Gastrocnemius medialis (tissue), 4 donors: ENCODE results near the gene DNAH2. TPM values are rescaled to one million over a fixed set of nuclear protein-coding genes. Genes with fewer than 3 reads are reported as not detected.
A peak's percentile ranks its signal among the peaks of the same experiment; 100 is the strongest.

Source experiments
- ATAC-seq, 2 donors: fragments of 150-250 bp; one replicate each; pipeline ENCODE4 v1.9.1; 2016
- DNase-seq, 2 donors: peaks; one replicate each; pipeline ENCODE4 v3.0.0-alpha.2; 2019
- H3K27ac ChIP-seq, 4 donors: fragments of 200-600 bp; sonication (generic); 1 replicate in 1 of 4; 2 replicates in 3 of 4; pipeline ENCODE4 v1.5.1; 2016 to 2018; ENCODE audit warnings: mild to moderate bottlenecking in 2 of 4, moderate library complexity in 1 of 4
- H3K27me3 ChIP-seq, 3 donors: fragments of 200-600 bp; sonication (generic) in 2 of 3; 1 replicate in 1 of 3; 2 replicates in 2 of 3; pipeline versions ENCODE4 v1.5.1 to v1.6.0; 2016 to 2019; ENCODE audit warnings: mild to moderate bottlenecking in 1 of 3, moderate library complexity in 1 of 3
- H3K36me3 ChIP-seq, 2 donors: fragments of 200-600 bp; sonication (generic) in 1 of 2; one replicate each; pipeline ENCODE4 v1.5.1; 2017 to 2018
- H3K4me1 ChIP-seq, 2 donors: fragments of 200-600 bp; sonication (generic) in 1 of 2; one replicate each; pipeline ENCODE4 v1.5.1; 2016 to 2017; ENCODE audit warnings: mild to moderate bottlenecking in 2 of 2
- H3K4me3 ChIP-seq, 4 donors: fragments of 200-600 bp; sonication (generic) in 3 of 4; 1 replicate in 1 of 4; 2 replicates in 3 of 4; pipeline ENCODE4 v1.5.1; 2016 to 2019; ENCODE audit warnings: mild to moderate bottlenecking in 2 of 4
- H3K9me3 ChIP-seq, 3 donors: fragments of 200-600 bp; sonication (generic) in 2 of 3; 1 replicate in 1 of 3; 2 replicates in 2 of 3; pipeline ENCODE4 v1.5.1; 2016 to 2019
- POLR2A ChIP-seq, 2 donors: fragments of 450-650 bp; IDR thresholded peaks; one replicate each; pipeline ENCODE4 v1.6.1; 2017; ENCODE audit warnings: antibody characterized with exemption in 2 of 2, mild to moderate bottlenecking in 2 of 2, moderate library complexity in 2 of 2
- in situ Hi-C, 4 donors: fragments of 200-750 bp; cut with MboI; loops; one replicate each; pipeline versions ENCODE4 v1.15.0 to v1.8.0; 2017; ENCODE audit warnings: low sequenced_read_pairs in 4 of 4
- intact Hi-C: fragments of 100-400 bp; cut with DNase I; formaldehyde crosslinking; loops from one replicate; pipeline ENCODE4 v1.15.1; 2023; ENCODE audit warnings: low total_unique reads
- total RNA-seq, 4 donors: library from RNA; depleted of rRNA; stranded (reverse); fragments of >200 nt; gene quantifications; one replicate each; pipeline versions ENCODE4 v1.1.0 to v1.2.3, GENCODE V29; 2016
- TF ChIP-seq, protein P1 (sequence below), 5 experiments: fragments of 450-650 bp in 3 of 5; fragments of 200-600 bp in 2 of 5; sonication (generic) in 2 of 5; IDR thresholded peaks in 4 of 5; conservative IDR thresholded peaks in 1 of 5; 1 replicate in 4 of 5; 2 replicates in 1 of 5; pipeline ENCODE4 v1.5.1; 2016 to 2019; ENCODE audit warnings: antibody characterized with exemption in 5 of 5, mild to moderate bottlenecking in 3 of 5, moderate library complexity in 3 of 5

Gene DNAH2
- total RNA-seq, 4 donors from 2014 or later = not detected

DNA sequence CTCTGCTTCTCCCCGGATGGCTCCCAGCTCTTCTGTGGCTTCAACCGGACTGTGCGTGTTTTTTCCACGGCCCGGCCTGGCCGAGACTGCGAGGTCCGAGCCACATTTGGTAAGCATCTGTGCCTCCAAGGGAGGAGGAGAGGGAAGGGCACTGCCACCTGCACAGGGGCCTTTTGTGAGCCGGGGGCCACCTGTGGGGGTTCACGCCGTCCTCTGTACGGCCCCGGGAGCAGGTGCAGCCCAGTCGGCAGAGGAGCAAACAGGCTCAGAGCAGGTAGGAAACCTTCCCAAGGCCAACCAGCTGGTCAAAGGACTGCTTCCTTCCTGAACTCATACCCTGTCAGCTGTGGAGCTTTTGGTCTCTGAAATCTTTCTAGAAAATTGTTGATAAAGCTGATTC lies 15.9 kb upstream of the DNAH2 start:
- no peak for DNase-seq
- peaks cover 30 to 33% (median 32%) of the 10 kb centered on the region in 3 donors for H3K27me3 ChIP-seq
- no peak for ATAC-seq
- in situ Hi-C loops (no loop called here), intact Hi-C loops (no loop called here)
- H3K27ac ChIP-seq = no peak overlapping the region
- H3K4me3 ChIP-seq = no peak overlapping the region
- H3K4me1 ChIP-seq = no peaks in the 10 kb centered on the region
- no peaks in the 10 kb centered on the region for H3K9me3 ChIP-seq
- TF ChIP-seq, protein P1, sequence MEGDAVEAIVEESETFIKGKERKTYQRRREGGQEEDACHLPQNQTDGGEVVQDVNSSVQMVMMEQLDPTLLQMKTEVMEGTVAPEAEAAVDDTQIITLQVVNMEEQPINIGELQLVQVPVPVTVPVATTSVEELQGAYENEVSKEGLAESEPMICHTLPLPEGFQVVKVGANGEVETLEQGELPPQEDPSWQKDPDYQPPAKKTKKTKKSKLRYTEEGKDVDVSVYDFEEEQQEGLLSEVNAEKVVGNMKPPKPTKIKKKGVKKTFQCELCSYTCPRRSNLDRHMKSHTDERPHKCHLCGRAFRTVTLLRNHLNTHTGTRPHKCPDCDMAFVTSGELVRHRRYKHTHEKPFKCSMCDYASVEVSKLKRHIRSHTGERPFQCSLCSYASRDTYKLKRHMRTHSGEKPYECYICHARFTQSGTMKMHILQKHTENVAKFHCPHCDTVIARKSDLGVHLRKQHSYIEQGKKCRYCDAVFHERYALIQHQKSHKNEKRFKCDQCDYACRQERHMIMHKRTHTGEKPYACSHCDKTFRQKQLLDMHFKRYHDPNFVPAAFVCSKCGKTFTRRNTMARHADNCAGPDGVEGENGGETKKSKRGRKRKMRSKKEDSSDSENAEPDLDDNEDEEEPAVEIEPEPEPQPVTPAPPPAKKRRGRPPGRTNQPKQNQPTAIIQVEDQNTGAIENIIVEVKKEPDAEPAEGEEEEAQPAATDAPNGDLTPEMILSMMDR (IDR thresholded peaks at IDR 0.05 in 4 of 5, conservative IDR thresholded peaks at IDR 0.05 in 1 of 5) = no peak
- no peak for TF ChIP-seq POLR2A (IDR thresholded peaks at IDR 0.05)
- H3K36me3 ChIP-seq = peaks cover 0 to 19% of the 10 kb centered on the region in 2 donors

DNA sequence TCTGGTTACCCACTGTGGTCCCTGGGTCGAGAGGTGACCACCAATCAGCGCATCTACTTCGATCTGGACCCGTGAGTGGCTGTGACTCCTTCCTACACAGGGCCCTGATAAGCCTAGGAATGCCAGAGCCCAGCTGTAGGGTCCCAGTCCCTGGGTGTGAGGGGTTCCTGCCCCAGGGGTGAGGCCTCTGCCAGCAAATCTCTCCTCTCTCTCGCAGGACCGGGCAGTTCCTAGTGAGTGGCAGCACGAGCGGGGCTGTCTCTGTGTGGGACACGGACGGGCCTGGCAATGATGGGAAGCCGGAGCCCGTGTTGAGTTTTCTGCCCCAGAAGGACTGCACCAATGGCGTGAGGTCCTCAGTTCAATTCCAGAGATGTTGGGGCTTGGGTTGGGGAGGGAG lies 14.8 kb upstream of the DNAH2 start:
- Histone ChIP-seq H3K27ac (no peak overlapping the region), H3K4me3 (no peak overlapping the region), H3K27me3 (peaks cover 33 to 40% (median 35%) of the 10 kb centered on the region in 3 donors), H3K4me1 (no peaks in the 10 kb centered on the region), H3K36me3 (peaks cover 0 to 19% of the 10 kb centered on the region in 2 donors), H3K9me3 (no peaks in the 10 kb centered on the region)
- ATAC-seq = no peak
- in situ Hi-C loops (no loop called here), intact Hi-C loops (no loop called here)
- TF ChIP-seq, protein P1 (IDR thresholded peaks at IDR 0.05 in 4 of 5, conservative IDR thresholded peaks at IDR 0.05 in 1 of 5) = no peak
- no peak for TF ChIP-seq POLR2A (IDR thresholded peaks at IDR 0.05)
- no peak for DNase-seq

DNA sequence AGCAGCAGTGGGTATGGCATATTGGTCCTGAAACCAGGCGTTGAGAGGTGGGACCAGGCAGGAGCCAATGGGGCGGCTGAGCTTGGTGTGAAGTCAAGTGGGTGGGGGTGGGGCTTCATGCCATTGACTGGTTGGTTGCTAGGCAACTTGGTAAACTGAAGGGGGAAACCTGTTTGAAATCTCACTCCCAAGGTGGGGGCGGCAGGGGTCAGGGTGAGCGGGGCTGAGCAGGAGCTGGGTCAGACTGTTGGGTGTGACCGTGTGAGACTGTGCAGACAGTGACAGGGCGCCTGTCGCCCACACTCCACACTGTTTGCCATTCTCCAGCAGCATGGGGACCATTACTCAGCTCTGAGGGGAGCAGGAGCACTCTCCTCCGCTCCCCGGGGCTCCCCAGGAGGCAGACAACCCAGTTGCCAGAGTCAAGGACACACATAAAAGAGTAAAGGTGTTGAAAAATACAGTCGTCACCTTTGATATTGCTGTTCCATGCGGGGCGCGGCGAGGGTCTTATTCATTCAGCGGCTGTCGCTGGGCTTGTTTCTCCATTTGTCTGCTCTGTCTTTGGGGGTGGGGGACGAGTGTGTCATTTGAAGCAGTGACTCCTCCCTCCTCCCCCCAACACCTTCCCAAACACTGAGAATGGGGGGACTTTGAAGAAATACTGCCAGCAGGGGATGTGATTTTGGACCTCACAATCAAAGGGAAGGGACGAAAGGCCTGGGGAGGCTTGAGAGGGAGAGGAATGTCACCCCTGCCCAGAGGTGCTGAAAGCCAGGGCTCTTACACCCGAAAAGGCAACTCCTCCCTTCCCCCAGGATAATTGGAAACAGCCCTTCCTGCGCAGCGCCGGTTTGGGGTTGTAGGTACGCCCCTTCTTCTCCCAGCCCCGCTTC lies 13.7 kb upstream of the DNAH2 start:
- peaks cover 0 to 19% of the 10 kb centered on the region in 2 donors for H3K36me3 ChIP-seq
- DNase-seq (no peak), ATAC-seq (no peak)
- H3K27ac ChIP-seq = no peak overlapping the region
- H3K4me3 ChIP-seq = no peak overlapping the region
- no peaks in the 10 kb centered on the region for H3K4me1 ChIP-seq
- H3K9me3 ChIP-seq = no peaks in the 10 kb centered on the region
- no peak for TF ChIP-seq POLR2A (IDR thresholded peaks at IDR 0.05)
- TF ChIP-seq, protein P1 (IDR thresholded peaks at IDR 0.05 in 4 of 5, conservative IDR thresholded peaks at IDR 0.05 in 1 of 5) = no peak
- in situ Hi-C loops = no loop called here
- intact Hi-C loops = no loop called here
- H3K27me3 ChIP-seq = peaks cover 33 to 40% (median 35%) of the 10 kb centered on the region in 3 donors

DNA sequence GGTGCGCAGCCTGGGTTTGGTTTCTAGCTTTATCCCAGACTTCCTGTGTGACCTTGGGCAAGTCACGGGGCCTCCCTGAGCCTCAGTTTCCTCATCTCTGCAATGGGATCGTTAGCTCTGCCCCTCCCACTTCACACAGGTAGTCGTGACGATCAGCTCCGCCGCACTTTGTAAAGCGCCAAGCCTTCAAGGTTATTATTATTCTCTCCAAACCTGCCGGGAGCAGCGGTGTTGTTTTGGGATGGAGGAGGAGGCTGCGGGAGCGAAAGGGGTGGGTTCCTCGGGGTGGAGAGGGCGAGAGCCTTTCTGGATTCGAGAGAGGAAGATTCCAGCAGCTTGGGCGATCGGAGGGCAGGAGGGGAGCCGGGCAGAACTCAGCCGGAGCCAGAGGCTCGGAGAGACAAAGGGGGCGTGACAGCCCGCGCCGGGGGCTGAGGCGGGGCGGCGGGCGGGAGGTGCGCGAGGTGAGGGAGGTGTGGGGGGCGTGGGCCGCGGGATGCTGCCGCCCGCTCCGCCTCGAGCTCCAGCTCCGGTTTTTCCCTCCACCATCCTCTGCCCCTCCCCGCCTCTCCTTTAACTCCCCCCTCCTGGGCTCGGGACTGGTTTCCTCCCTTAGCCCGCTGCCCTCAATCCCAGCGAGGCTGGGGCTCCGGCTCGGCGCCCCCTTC lies 12.8 kb upstream of the DNAH2 start, which contains the start of gene EFNB3:
Gene EFNB3, plus strand, starts transcription at position 602 of the 668 bp plus-strand sequence. CDS start 397 bp downstream, outside the sequence.
- Histone ChIP-seq H3K9me3 (no peaks in the 10 kb centered on the region), H3K4me3 (peak within 1 kb of the TSS; percentile 14 to 35 (median 24)), H3K36me3 (peaks cover 0 to 19% of the 10 kb centered on the region in 2 donors), H3K27ac (no peak within 1 kb of the TSS), H3K4me1 (no peaks in the 10 kb centered on the region), H3K27me3 (peaks cover 33 to 40% (median 35%) of the 10 kb centered on the region in 3 donors)
- TF ChIP-seq, protein P1 (IDR thresholded peaks at IDR 0.05 in 4 of 5, conservative IDR thresholded peaks at IDR 0.05 in 1 of 5) = no peak
- no peak for TF ChIP-seq POLR2A (IDR thresholded peaks at IDR 0.05)
- no peak for ATAC-seq
- intact Hi-C loops (no loop called here), in situ Hi-C loops (no loop called here)
- no peak for DNase-seq
